Spleen (tissue), 11 donors: ENCODE data around the gene EXOC6B. TPM values are rescaled to one million over a fixed set of nuclear protein-coding genes. Genes with fewer than 3 reads are reported as not detected.

ENCODE experiments used
- DNase-seq: peaks from one replicate; pipeline ENCODE4 v3.0.0-alpha.2; 2020
- H3K27ac ChIP-seq, 8 donors: fragments of 200-600 bp; sonication (generic) in 7 of 8; 1 replicate in 4 of 8; 2 replicates in 4 of 8; pipeline versions ENCODE4 v1.5.0 to v1.8.0; 2016 to 2021; ENCODE audit warnings: inconsistent platforms in 4 of 8, mild to moderate bottlenecking in 4 of 8, moderate library complexity in 1 of 8
- H3K27me3 ChIP-seq, 7 donors: fragments of 200-600 bp; sonication (generic) in 6 of 7; replicated peaks in 1 of 7; 1 replicate in 4 of 7; 2 replicates in 3 of 7; pipeline versions ENCODE4 v1.5.0 to v1.8.0; 2016 to 2021; ENCODE audit warnings: inconsistent platforms in 3 of 7, mild to moderate bottlenecking in 1 of 7
- H3K36me3 ChIP-seq, 6 donors: fragments of 200-600 bp; sonication (generic) in 5 of 6; 1 replicate in 4 of 6; 2 replicates in 2 of 6; pipeline versions ENCODE4 v1.5.0 to v1.8.0; 2016 to 2021; ENCODE audit warnings: inconsistent platforms in 2 of 6
- H3K4me1 ChIP-seq, 6 donors: fragments of 200-600 bp; sonication (generic) in 5 of 6; 1 replicate in 3 of 6; 2 replicates in 3 of 6; pipeline versions ENCODE4 v1.5.0 to v1.8.0; 2016 to 2021; ENCODE audit warnings: inconsistent platforms in 3 of 6
- H3K4me3 ChIP-seq, 8 donors: fragments of 200-600 bp; sonication (generic) in 7 of 8; 1 replicate in 4 of 8; 2 replicates in 4 of 8; pipeline versions ENCODE4 v1.5.0 to v1.8.0; 2016 to 2021; ENCODE audit warnings: inconsistent platforms in 4 of 8, mild to moderate bottlenecking in 4 of 8, moderate library complexity in 2 of 8
- H3K9me3 ChIP-seq, 8 donors: fragments of 200-600 bp; sonication (generic) in 7 of 8; 1 replicate in 4 of 8; 2 replicates in 4 of 8; pipeline versions ENCODE4 v1.5.0 to v1.8.0; 2016 to 2021; ENCODE audit warnings: inconsistent platforms in 4 of 8
- POLR2A ChIP-seq, 3 donors: fragments of 450-650 bp; IDR thresholded peaks; one replicate each; pipeline ENCODE4 v1.5.1; 2017; ENCODE audit warnings: antibody characterized with exemption in 3 of 3, mild to moderate bottlenecking in 1 of 3
- POLR2AphosphoS5 ChIP-seq, 3 donors: sonication (generic); formaldehyde crosslinking; IDR thresholded peaks; one replicate each; pipeline ENCODE4 v1.5.1; 2017; ENCODE audit warnings: antibody characterized with exemption in 3 of 3
- WGBS, 5 donors: extraction: QIAGEN DNeasy Blood & Tissue Kit in 3 of 5; methylation state at CpG; one replicate each; pipeline versions ENCODE4 v1.1.5 to v1.1.7; 2013 to 2018; 5-methylcytosine and 5-hydroxymethylcytosine counted together
- intact Hi-C: fragments of 100-400 bp; cut with DNase I; formaldehyde crosslinking; loops from one replicate; pipeline ENCODE4 v1.15.0; 2023; ENCODE audit warnings: low total_unique reads
- polyA plus RNA-seq, 3 donors: library from polyadenylated mRNA; stranded (reverse); fragments of 200-250 nt; gene quantifications; one replicate each; pipeline ENCODE4 v1.2.1, GENCODE V29; 2013
- total RNA-seq, 7 donors: library from RNA; depleted of rRNA in 3 of 7; stranded (reverse); fragments of >200 nt in 3 of 7; fragmentation: NEBNext Ultra II Directional in 4 of 7; extraction: Animal tissue kit (Norgen Biotek cat#: 25700) in 4 of 7; gene quantifications; one replicate each; pipeline versions ENCODE4 v1.1.0 to v1.2.1, GENCODE V29; 2016 to 2021
- TF ChIP-seq, protein P1 (sequence below), 11 experiments: fragments of 200-600 bp in 7 of 11; fragments of 450-650 bp in 4 of 11; sonication (generic) in 4 of 11; IDR thresholded peaks in 8 of 11; conservative IDR thresholded peaks in 3 of 11; 1 replicate in 7 of 11; 2 replicates in 4 of 11; pipeline versions ENCODE4 v1.4.0 to v1.8.0; 2016 to 2021; ENCODE audit warnings: antibody characterized with exemption in 11 of 11, inconsistent platforms in 4 of 11, mild to moderate bottlenecking in 1 of 11
- donor health status: healthy with polysubstance abuse.
- donor health status: DM: no; HTN: no; CAD: no; lungs with moderate emphysema.
- donor health status: DM: no; HTN: no; CAD: no.
- donor health status: Bipolar disorder and iron deficiency.
- donor health status: healthy.
- donor health status: DM: no; HTN: no; CAD: no.
- donor health status: DM: yes; HTN: yes; CAD: no.

EXOC6B gene
- total and polyA plus RNA-seq, 10 donors = 1.0 to 27.9 (median 18.0) TPM

- Histone ChIP-seq H3K4me3 (no peak overlapping the region), H3K27me3 (no peaks in the 10 kb centered on the region), H3K36me3 (no peaks in the 10 kb centered on the region), H3K9me3 (no peaks in the 10 kb centered on the region), H3K27ac (no peak overlapping the region), H3K4me1 (peaks cover 0 to 14% (median 5%) of the 10 kb centered on the region in 6 donors)
- WGBS, 5 donors = 36 to 63% (median 53%) methylated on average over 1 of the region's 1 CpG
- intact Hi-C loops = loop anchor here (5.0 to 10.0 kb wide), 2 partner anchors 657 to 1035 kb away; no protein-coding TSS in a partner anchor
- DNase-seq = no peak
- TF ChIP-seq, protein P1, sequence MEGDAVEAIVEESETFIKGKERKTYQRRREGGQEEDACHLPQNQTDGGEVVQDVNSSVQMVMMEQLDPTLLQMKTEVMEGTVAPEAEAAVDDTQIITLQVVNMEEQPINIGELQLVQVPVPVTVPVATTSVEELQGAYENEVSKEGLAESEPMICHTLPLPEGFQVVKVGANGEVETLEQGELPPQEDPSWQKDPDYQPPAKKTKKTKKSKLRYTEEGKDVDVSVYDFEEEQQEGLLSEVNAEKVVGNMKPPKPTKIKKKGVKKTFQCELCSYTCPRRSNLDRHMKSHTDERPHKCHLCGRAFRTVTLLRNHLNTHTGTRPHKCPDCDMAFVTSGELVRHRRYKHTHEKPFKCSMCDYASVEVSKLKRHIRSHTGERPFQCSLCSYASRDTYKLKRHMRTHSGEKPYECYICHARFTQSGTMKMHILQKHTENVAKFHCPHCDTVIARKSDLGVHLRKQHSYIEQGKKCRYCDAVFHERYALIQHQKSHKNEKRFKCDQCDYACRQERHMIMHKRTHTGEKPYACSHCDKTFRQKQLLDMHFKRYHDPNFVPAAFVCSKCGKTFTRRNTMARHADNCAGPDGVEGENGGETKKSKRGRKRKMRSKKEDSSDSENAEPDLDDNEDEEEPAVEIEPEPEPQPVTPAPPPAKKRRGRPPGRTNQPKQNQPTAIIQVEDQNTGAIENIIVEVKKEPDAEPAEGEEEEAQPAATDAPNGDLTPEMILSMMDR (IDR thresholded peaks at IDR 0.05 in 8 of 11, conservative IDR thresholded peaks at IDR 0.05 in 3 of 11) = peak in 9 of 11 experiments; percentile 20 to 69 (median 57)
- no peak for TF ChIP-seq POLR2A (IDR thresholded peaks at IDR 0.05)
These were observed 246.1 kb downstream of the EXOC6B start for GRCh38 chr2:72579591-72580180.

DNA sequence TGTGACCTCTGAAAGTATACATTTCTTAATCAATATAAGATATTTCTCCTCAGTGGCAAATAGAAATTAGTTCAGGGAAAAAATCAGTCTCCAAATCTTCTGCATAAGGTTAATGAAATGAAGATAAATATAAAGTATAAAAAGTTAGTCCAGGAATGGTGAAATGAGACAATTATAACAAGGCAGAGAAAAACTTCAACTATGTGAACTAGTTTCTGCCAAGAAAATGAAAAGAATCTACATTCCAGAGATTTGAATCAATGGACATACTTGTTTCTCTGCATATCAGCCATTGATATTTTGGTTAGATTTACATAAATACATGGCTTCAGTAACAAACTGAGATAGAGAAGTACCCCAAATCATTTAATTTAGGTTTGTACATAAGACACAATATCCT, 249.0 kb downstream of the EXOC6B start:
- Histone ChIP-seq H3K27ac (no peak overlapping the region), H3K4me1 (peaks cover 0 to 14% (median 5%) of the 10 kb centered on the region in 6 donors), H3K36me3 (no peaks in the 10 kb centered on the region), H3K4me3 (no peak overlapping the region), H3K9me3 (no peaks in the 10 kb centered on the region), H3K27me3 (no peaks in the 10 kb centered on the region)
- TF ChIP-seq POLR2AphosphoS5 (IDR thresholded peaks at IDR 0.05) (no peak), POLR2A (IDR thresholded peaks at IDR 0.05) (no peak)
- TF ChIP-seq, protein P1 (IDR thresholded peaks at IDR 0.05 in 8 of 11, conservative IDR thresholded peaks at IDR 0.05 in 3 of 11) = no peak
- intact Hi-C loops = loop anchor here (5.0 kb wide), 1 partner anchor 655 kb away; no protein-coding TSS in a partner anchor
- no peak for DNase-seq

DNA sequence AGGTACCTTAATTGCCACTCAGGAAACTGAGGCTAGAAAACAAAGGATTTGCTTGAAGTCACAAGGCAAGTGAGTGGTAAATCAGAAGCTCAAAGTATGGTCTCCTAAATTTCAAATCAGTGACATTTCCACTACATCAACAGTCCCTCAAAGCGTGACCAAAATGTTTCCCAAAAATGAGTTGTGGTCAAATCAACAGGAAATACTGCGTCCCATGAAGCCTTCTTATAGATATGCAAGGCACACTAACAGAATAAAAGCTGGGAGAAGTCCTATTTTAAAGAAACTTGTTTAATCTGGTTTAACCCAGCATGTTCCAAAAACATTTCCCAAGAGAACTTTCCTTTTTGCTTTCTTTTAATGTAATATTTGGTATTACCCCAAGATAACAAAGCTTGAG, 249.4 kb downstream of the EXOC6B start:
- Histone ChIP-seq H3K4me1 (peaks cover 0 to 14% (median 5%) of the 10 kb centered on the region in 6 donors), H3K9me3 (no peaks in the 10 kb centered on the region), H3K4me3 (no peak overlapping the region), H3K36me3 (no peaks in the 10 kb centered on the region), H3K27me3 (no peaks in the 10 kb centered on the region), H3K27ac (no peak overlapping the region)
- TF ChIP-seq POLR2AphosphoS5 (IDR thresholded peaks at IDR 0.05) = no peak
- TF ChIP-seq POLR2A (IDR thresholded peaks at IDR 0.05) = no peak
- TF ChIP-seq, protein P1 (IDR thresholded peaks at IDR 0.05 in 8 of 11, conservative IDR thresholded peaks at IDR 0.05 in 3 of 11) = no peak
- DNase-seq = no peak
- intact Hi-C loops = loop anchor here (5.0 kb wide), 1 partner anchor 654 kb away; no protein-coding TSS in a partner anchor
- 39 to 61% (median 41%) methylated on average over 2 of the region's 2 CpGs for WGBS, 5 donors

GRCh38 chr2:72574886-72575285, 250.9 kb downstream of the EXOC6B start:
- peaks cover 0 to 14% (median 5%) of the 10 kb centered on the region in 6 donors for H3K4me1 ChIP-seq
- H3K36me3 ChIP-seq = no peaks in the 10 kb centered on the region
- intact Hi-C loops = loop anchor here (5.0 kb wide), 1 partner anchor 653 kb away; no protein-coding TSS in a partner anchor
- TF ChIP-seq, protein P1 (IDR thresholded peaks at IDR 0.05 in 8 of 11, conservative IDR thresholded peaks at IDR 0.05 in 3 of 11) = no peak
- TF ChIP-seq POLR2AphosphoS5 (IDR thresholded peaks at IDR 0.05) (no peak), POLR2A (IDR thresholded peaks at IDR 0.05) (no peak)
- 89 to 97% (median 97%) methylated on average over 3 of the region's 3 CpGs for WGBS, 5 donors
- DNase-seq = no peak
- H3K27ac ChIP-seq = no peak overlapping the region
- no peaks in the 10 kb centered on the region for H3K27me3 ChIP-seq
- H3K4me3 ChIP-seq = no peak overlapping the region
- no peaks in the 10 kb centered on the region for H3K9me3 ChIP-seq
